Subcutaneous preadipocyte (primary cell): ENCODE data around the gene CFAP90. TPM values are rescaled to one million over a fixed set of nuclear protein-coding genes. Genes with fewer than 3 reads are reported as not detected.

ENCODE experiments used
- total RNA-seq: library from RNA; depleted of rRNA; stranded (reverse); fragments of >200 nt; gene quantifications from 2 replicates; pipeline ENCODE4 v1.2.3, GENCODE V29; 2012

The CFAP90 gene
- not detected in 2 replicates for total RNA-seq

GRCh38 chr5:7850395-7851239 is at the start of gene CFAP90:
Gene CFAP90 (minus strand): TSS chr5:7851133. CDS start chr5:7851021, 112 bp downstream.

GRCh38 chr5:7868773-7869473 is 18.0 kb upstream of the CFAP90 start, which contains the start of the genes FASTKD3 and MTRR:
Gene FASTKD3 (minus strand): TSS chr5:7869031. CDS start chr5:7868083, 948 bp downstream.
Gene MTRR (plus strand): TSS chr5:7869148. CDS start chr5:7870795, 1,647 bp downstream.

Other genes with a start within 250 kb of the CFAP90 start
- 10.3 and 15.1 TPM in 2 replicates for gene FASTKD3, start 17.9 kb upstream of the CFAP90 start, total RNA-seq
- 45.9 TPM in 2 replicates for gene MTRR, start 18.0 kb upstream of the CFAP90 start, total RNA-seq